SK-N-SH (cell line): ENCODE measurements around the gene PEX11A. TPM values are rescaled to one million over a fixed set of nuclear protein-coding genes. Genes with fewer than 3 reads are reported as not detected.

Source experiments
- CTCF ChIA-PET: fragments of 300-600, 350-600 bp; formaldehyde crosslinking; extraction: SDS; loops from one replicate; lab custom pipeline; 2021; lab: Yijun Ruan, JAX
- POLR2A ChIA-PET: fragments of 350-600 bp; sonication (Branson Sonifier 250); formaldehyde crosslinking; extraction: SDS; loops from one replicate; lab custom pipeline; 2020; ENCODE audit warnings: antibody characterized with exemption, inconsistent platforms; lab: Yijun Ruan, JAX
- DNase-seq: peaks from one replicate; pipeline ENCODE4 v3.0.0; 2012
- H2AFZ ChIP-seq: fragments of 200-600 bp; sonication (generic); 2 replicates; pipeline ENCODE4 v1.8.1; 2016; ENCODE audit warnings: antibody characterized with exemption, mild to moderate bottlenecking, low read depth
- H3F3A ChIP-seq: fragments of 200-600 bp; sonication (generic); replicated peaks from 2 replicates; pipeline ENCODE3; 2016; ENCODE audit warnings: antibody characterized with exemption, mild to moderate bottlenecking; ENCODE audit not compliant: insufficient read depth
- H3K27ac ChIP-seq, 2 experiments: fragments of 200-500 bp in 1 of 2; fragments of 200-600 bp in 1 of 2; sonication (Bioruptor generic) in 1 of 2; sonication (generic), shearing (Covaris generic) in 1 of 2; 2 replicates each; pipeline versions ENCODE4 v1.5.1 to v1.6.1; 2014 to 2016; ENCODE audit warnings: low read depth in 2 of 2, inconsistent platforms in 1 of 2, low read length in 1 of 2, mild to moderate bottlenecking in 1 of 2, mixed read lengths in 1 of 2
- H3K27me3 ChIP-seq: fragments of 200-600 bp; sonication (generic), shearing (Covaris generic); 2 replicates; pipeline ENCODE4 v1.6.1; 2016; ENCODE audit warnings: mixed run types; ENCODE audit not compliant: insufficient read depth
- H3K36me3 ChIP-seq, 2 experiments: fragments of 200-500 bp in 1 of 2; fragments of 200-600 bp in 1 of 2; sonication (Bioruptor generic) in 1 of 2; sonication (generic) in 1 of 2; replicated peaks in 1 of 2; 2 replicates each; pipeline versions ENCODE3 to v1.5.1; 2014 to 2016; ENCODE audit warnings: low read length in 1 of 2, mild to moderate bottlenecking in 1 of 2; ENCODE audit not compliant: insufficient read depth in 2 of 2, control insufficient read depth in 1 of 2
- H3K4me1 ChIP-seq, 2 experiments: fragments of 200-500 bp in 1 of 2; fragments of 200-600 bp in 1 of 2; sonication (Bioruptor generic) in 1 of 2; sonication (generic), shearing (Covaris generic) in 1 of 2; 2 replicates each; pipeline versions ENCODE4 v1.5.1 to v1.6.1; 2014 to 2016; ENCODE audit warnings: low read depth in 1 of 2, low read length in 1 of 2, mixed run types in 1 of 2; ENCODE audit not compliant: insufficient read depth in 2 of 2, control insufficient read depth in 1 of 2
- H3K4me2 ChIP-seq: fragments of 200-600 bp; sonication (generic), shearing (Covaris generic); 2 replicates; pipeline ENCODE4 v1.6.1; 2017; ENCODE audit warnings: mixed run types
- H3K4me3 ChIP-seq, 2 experiments: fragments of 200-500 bp in 1 of 2; fragments of 200-600 bp in 1 of 2; sonication (Bioruptor generic) in 1 of 2; sonication (generic), shearing (Covaris generic) in 1 of 2; 2 replicates each; pipeline versions ENCODE4 v1.5.1 to v1.8.1; 2014 to 2016; ENCODE audit warnings: low read depth in 2 of 2, inconsistent platforms in 1 of 2, low read length in 1 of 2, mild to moderate bottlenecking in 1 of 2, mixed read lengths in 1 of 2, moderate library complexity in 1 of 2
- H3K79me2 ChIP-seq: fragments of 200-600 bp; sonication (generic); 2 replicates; pipeline ENCODE4 v1.8.1; 2017; ENCODE audit warnings: mild to moderate bottlenecking; ENCODE audit not compliant: insufficient read depth
- H3K9ac ChIP-seq: fragments of 200-600 bp; sonication (generic); 2 replicates; pipeline ENCODE4 v1.6.1; 2017; ENCODE audit warnings: mixed run types
- H3K9me2 ChIP-seq: fragments of 200-600 bp; sonication (generic); 2 replicates; pipeline ENCODE4 v1.6.1; 2017; ENCODE audit warnings: mixed run types
- H3K9me3 ChIP-seq: fragments of 200-600 bp; sonication (generic); 2 replicates; pipeline ENCODE4 v1.6.1; 2017; ENCODE audit warnings: mixed run types, mild to moderate bottlenecking, moderate library complexity
- H4K20me1 ChIP-seq: fragments of 200-600 bp; sonication (generic); 2 replicates; pipeline ENCODE4 v1.6.1; 2017; ENCODE audit warnings: mild to moderate bottlenecking, mixed run types; ENCODE audit not compliant: insufficient read depth
- EZH2phosphoT487 ChIP-seq: fragments of 200-600 bp; sonication (generic); IDR thresholded peaks from 2 replicates; pipeline ENCODE4 v1.6.1; 2017; ENCODE audit warnings: low read depth, mixed run types, mild to moderate bottlenecking, antibody characterized with exemption, moderate library complexity, borderline replicate concordance
- GATA2 ChIP-seq: sonication (generic); formaldehyde crosslinking; IDR thresholded peaks from 2 replicates; pipeline ENCODE4 v1.5.0; 2020; ENCODE audit warnings: mild to moderate bottlenecking, missing genetic modification reagents
- JUND ChIP-seq: IDR thresholded peaks from 2 replicates; pipeline ENCODE4 v1.4.0; 2012
- POLR2AphosphoS5 ChIP-seq: IDR thresholded peaks from 2 replicates; pipeline ENCODE4 v1.6.1; 2012; ENCODE audit warnings: low read depth, low read length
- RAD21 ChIP-seq: IDR thresholded peaks from 2 replicates; pipeline ENCODE4 v1.6.1; 2012; ENCODE audit warnings: mild to moderate bottlenecking, low read length
- RCOR1 ChIP-seq: fragments of 150-350 bp; IDR thresholded peaks from 2 replicates; pipeline ENCODE4 v1.6.1; 2017; ENCODE audit warnings: antibody characterized with exemption, low read length
- SIN3A ChIP-seq: IDR thresholded peaks from 2 replicates; pipeline ENCODE4 v1.6.1; 2012; ENCODE audit warnings: low read depth, mild to moderate bottlenecking, low read length, moderate library complexity, borderline replicate concordance
- SMC3 ChIP-seq: IDR thresholded peaks from 2 replicates; pipeline ENCODE4 v1.6.1; 2012; ENCODE audit warnings: low read depth, low read length, improper control_type of control experiment
- TAF1 ChIP-seq: IDR thresholded peaks from 2 replicates; pipeline ENCODE4 v1.6.1; 2012; ENCODE audit warnings: low read depth, mild to moderate bottlenecking, low read length, moderate library complexity, borderline replicate concordance
- YY1 ChIP-seq: IDR thresholded peaks from 2 replicates; pipeline ENCODE4 v1.4.0; 2012; ENCODE audit warnings: low read depth, mild to moderate bottlenecking
- WGBS: methylation state at CpG from one replicate; pipeline ENCODE4 v1.1.6; 2017; ENCODE audit warnings: low lambda C conversion rate; 5-methylcytosine and 5-hydroxymethylcytosine counted together
- polyA plus RNA-seq, 3 experiments: library from polyadenylated mRNA; depleted of rRNA; stranded (reverse); fragments of >200 nt; gene quantifications; 2 replicates each; pipeline ENCODE4 v1.2.3, GENCODE V29; 2012
- TF ChIP-seq, protein P1 (sequence below): fragments of 200-600 bp; sonication (generic); IDR thresholded peaks from 2 replicates; pipeline ENCODE4 v1.6.1; 2017; ENCODE audit warnings: antibody characterized with exemption, mild to moderate bottlenecking, moderate library complexity

The PEX11A gene
- polyA plus RNA-seq, 1 of the 3 experiments (the other 2 are of a cell fraction), result 6.1 TPM

DNA sequence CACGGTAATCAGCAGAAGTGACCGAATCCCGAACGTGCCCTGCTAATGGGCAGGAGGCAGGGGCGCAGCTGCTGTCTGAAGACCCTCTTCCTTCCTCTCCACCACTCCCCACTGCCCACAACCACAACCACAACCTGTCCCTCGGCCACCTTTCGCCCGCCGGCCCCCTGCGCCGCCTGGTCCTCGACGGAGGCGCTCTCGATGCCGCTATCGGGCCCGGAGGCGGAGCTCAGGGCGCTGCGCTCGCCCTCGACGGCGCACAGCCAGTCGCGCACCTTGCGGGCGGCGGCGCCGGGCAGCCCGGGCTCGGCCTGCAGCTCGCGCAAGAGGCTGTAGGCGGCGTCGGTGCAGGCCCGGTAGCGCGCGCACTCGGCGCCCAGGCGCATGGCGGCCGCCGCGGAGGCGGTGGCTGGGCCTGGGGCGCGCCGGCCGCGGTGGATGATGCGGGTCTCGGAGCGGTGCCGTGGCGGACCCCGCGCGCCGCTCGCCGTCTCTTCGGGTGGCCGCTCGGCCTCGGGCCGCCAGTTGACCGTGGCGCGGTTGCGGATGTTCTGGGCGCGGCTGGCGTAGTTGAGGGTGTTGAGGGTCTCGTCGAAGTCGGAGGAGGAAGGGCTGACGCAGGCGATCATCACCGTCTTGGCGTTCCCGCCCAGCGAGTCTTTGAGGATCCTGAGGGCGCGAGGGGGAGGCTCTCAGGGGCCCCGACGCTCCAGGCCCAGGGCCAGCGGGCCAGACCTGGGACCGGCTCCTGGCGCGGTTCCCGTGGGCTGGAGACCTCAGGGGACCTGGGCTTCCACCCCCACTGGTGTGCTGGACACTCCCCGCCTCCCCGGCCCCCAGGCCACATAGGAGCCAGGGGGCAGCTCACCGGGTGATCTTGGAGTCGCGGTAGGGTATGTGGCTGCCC is 42.2 kb downstream of the PEX11A start:
- ChIA-PET POLR2A (no interaction called here), CTCF (interaction anchor here (0.7 to 4.4 kb wide), 15 partner anchors 9 to 206 kb away, joined by 3 to 36 read pairs (median 8); no protein-coding TSS in a partner anchor)
- Histone ChIP-seq H3K79me2 (peaks cover 27% of the 10 kb centered on the region; the same call in 1 of the 2 replicates), H3K4me1 (peaks cover 0 to 2% of the 10 kb centered on the region in 2 experiments; a peak in 1 of 4 replicates), H3K9ac (no peak overlapping the region), H2AFZ (no peak overlapping the region)
- TF ChIP-seq YY1, result no peak
- no peak for TF ChIP-seq TAF1
- TF ChIP-seq RCOR1, result no peak
- no peak for TF ChIP-seq SMC3
- no peak for TF ChIP-seq POLR2AphosphoS5
- TF ChIP-seq GATA2 (CRISPR knock-in tag), result no peak
- no peak for TF ChIP-seq JUND
- no peak for TF ChIP-seq SIN3A
- TF ChIP-seq, all 33 proteins: peak for 0
- no peaks in the 10 kb centered on the region for H3K9me3 ChIP-seq
- WGBS, result 97% methylated on average over 70 of the region's 102 CpGs
- no peak overlapping the region for H3K4me3 ChIP-seq
- H3F3A ChIP-seq, result no peaks in the 10 kb centered on the region
- no peaks in the 10 kb centered on the region for H3K27me3 ChIP-seq
- H3K4me2 ChIP-seq, result no peak overlapping the region
- peaks cover 6 to 17% of the 10 kb centered on the region in 2 experiments for H3K36me3 ChIP-seq
- no peaks in the 10 kb centered on the region for H3K9me2 ChIP-seq
- no peak for DNase-seq
- no peak overlapping the region for H3K27ac ChIP-seq
- H4K20me1 ChIP-seq, result no peaks in the 10 kb centered on the region

DNA sequence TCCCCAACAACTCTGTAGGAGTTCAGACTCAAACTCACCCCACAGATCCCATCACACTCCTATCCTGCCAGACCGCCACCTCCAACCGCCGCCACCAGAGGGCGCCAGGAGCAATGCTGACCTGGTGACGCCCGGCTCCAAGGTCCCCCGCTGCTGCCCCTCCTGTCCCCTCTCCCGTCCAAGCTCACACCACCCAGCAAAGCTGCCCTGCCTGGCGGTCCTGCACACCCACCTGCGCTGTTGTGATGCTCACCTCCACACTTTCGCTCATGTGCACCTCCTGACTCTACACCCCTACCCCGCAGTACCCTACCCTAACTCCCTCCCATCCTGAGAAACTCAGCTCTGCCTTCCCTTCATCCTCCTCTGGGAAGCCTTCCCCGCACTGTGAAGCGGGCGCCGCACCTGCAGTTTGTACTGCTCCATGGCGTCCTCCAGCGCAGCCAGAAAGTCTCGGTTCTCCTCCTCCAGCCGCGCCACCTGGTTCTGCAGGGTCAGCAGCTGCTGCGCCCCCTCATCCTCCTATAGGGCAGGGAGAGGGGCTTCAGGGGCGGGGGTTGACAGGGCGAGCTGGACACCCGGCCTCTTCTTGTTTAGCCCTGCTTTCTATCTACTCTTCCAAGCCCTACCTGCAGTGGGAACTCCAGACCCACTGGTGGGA is 43.2 kb downstream of the PEX11A start:
- H3K4me2 ChIP-seq, result no peak overlapping the region
- ChIA-PET CTCF (interaction anchor here (0.7 to 4.4 kb wide), 26 partner anchors 9 to 325 kb away, joined by 3 to 36 read pairs (median 6); no protein-coding TSS in a partner anchor), POLR2A (no interaction called here)
- WGBS, result 55% methylated on average over 22 of the region's 25 CpGs
- H3K27ac ChIP-seq, result no peak overlapping the region
- H3K9me3 ChIP-seq, result no peaks in the 10 kb centered on the region
- H3K27me3 ChIP-seq, result no peaks in the 10 kb centered on the region
- no peak overlapping the region; a peak in 1 of 4 replicates for H3K4me3 ChIP-seq
- no peaks in the 10 kb centered on the region for H3K9me2 ChIP-seq
- H3K4me1 ChIP-seq, result peaks cover 0 to 2% of the 10 kb centered on the region in 2 experiments; a peak in 1 of 4 replicates
- DNase-seq, result peak; percentile 94
- H3K36me3 ChIP-seq, result peaks cover 10 to 20% of the 10 kb centered on the region in 2 experiments
- no peak overlapping the region for H2AFZ ChIP-seq
- H3K79me2 ChIP-seq, result peaks cover 17% of the 10 kb centered on the region; the same call in 1 of the 2 replicates
- no peaks in the 10 kb centered on the region for H4K20me1 ChIP-seq
- no peak overlapping the region for H3K9ac ChIP-seq
- H3F3A ChIP-seq, result no peaks in the 10 kb centered on the region
- TF ChIP-seq SMC3 (peak; percentile 63), EZH2phosphoT487 (no peak), RAD21 (peak; percentile 64)
- TF ChIP-seq, protein P1, sequence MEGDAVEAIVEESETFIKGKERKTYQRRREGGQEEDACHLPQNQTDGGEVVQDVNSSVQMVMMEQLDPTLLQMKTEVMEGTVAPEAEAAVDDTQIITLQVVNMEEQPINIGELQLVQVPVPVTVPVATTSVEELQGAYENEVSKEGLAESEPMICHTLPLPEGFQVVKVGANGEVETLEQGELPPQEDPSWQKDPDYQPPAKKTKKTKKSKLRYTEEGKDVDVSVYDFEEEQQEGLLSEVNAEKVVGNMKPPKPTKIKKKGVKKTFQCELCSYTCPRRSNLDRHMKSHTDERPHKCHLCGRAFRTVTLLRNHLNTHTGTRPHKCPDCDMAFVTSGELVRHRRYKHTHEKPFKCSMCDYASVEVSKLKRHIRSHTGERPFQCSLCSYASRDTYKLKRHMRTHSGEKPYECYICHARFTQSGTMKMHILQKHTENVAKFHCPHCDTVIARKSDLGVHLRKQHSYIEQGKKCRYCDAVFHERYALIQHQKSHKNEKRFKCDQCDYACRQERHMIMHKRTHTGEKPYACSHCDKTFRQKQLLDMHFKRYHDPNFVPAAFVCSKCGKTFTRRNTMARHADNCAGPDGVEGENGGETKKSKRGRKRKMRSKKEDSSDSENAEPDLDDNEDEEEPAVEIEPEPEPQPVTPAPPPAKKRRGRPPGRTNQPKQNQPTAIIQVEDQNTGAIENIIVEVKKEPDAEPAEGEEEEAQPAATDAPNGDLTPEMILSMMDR, result peak; percentile 89
- TF ChIP-seq, all 33 proteins: peak for 3
